SK-N-SH treated with all-trans-retinoic acid at 6 μM for 48 hours (cell line): ENCODE results near the gene MAN2B1.

Experiments
- ARNTL ChIP-seq: fragments of 450-650 bp; formaldehyde crosslinking; IDR thresholded peaks from 2 replicates; pipeline ENCODE4 v1.5.0; 2020; ENCODE audit warnings: low read depth, mild to moderate bottlenecking, moderate library complexity, borderline replicate concordance
- BACH2 ChIP-seq: fragments of 250-450 bp; sonication (Bioruptor Pico); IDR thresholded peaks from 2 replicates; pipeline ENCODE4 v1.9.0; 2021; ENCODE audit warnings: mild to moderate bottlenecking, borderline replicate concordance
- CSDC2 ChIP-seq: fragments of 250-450 bp; sonication (Bioruptor Pico); IDR thresholded peaks from 2 replicates; pipeline ENCODE4 v1.5.0; 2020; ENCODE audit warnings: mild to moderate bottlenecking, moderate library complexity
- ESRRG ChIP-seq: fragments of 250-450 bp; sonication (Bioruptor Pico); IDR thresholded peaks from 2 replicates; pipeline ENCODE4 v1.6.1; 2021; ENCODE audit warnings: mild to moderate bottlenecking
- ISL1 ChIP-seq: fragments of 250-450 bp; sonication (Bioruptor Pico); IDR thresholded peaks from 2 replicates; pipeline ENCODE4 v2.1.2; 2022; ENCODE audit warnings: mild to moderate bottlenecking, moderate library complexity
- TCF4 ChIP-seq: fragments of 250-450 bp; sonication (Bioruptor Pico); IDR thresholded peaks from 2 replicates; pipeline ENCODE4 v1.8.0; 2021; ENCODE audit warnings: mild to moderate bottlenecking, moderate library complexity, borderline replicate concordance
- ZC3H10 ChIP-seq: fragments of 250-450 bp; sonication (Bioruptor Pico); IDR thresholded peaks from 2 replicates; pipeline ENCODE4 v1.5.1; 2021; ENCODE audit warnings: mild to moderate bottlenecking, moderate library complexity
- ZFP3 ChIP-seq: fragments of 250-450 bp; sonication (Bioruptor Pico); IDR thresholded peaks from 2 replicates; pipeline ENCODE4 v1.5.0; 2020; ENCODE audit warnings: mild to moderate bottlenecking, moderate library complexity
- ZFP30 ChIP-seq: fragments of 450-650 bp; formaldehyde crosslinking; IDR thresholded peaks from 2 replicates; pipeline ENCODE4 v1.5.0; 2022; ENCODE audit warnings: mild to moderate bottlenecking, moderate library complexity
- ZNF70 ChIP-seq: fragments of 450-650 bp; formaldehyde crosslinking; IDR thresholded peaks from 2 replicates; pipeline ENCODE4 v1.5.0; 2020; ENCODE audit warnings: mild to moderate bottlenecking, moderate library complexity
- TF ChIP-seq, protein P1 (sequence below): fragments of 250-450 bp; sonication (Bioruptor Pico); IDR thresholded peaks from 2 replicates; pipeline ENCODE4 v1.8.0; 2021; ENCODE audit warnings: low read depth, mild to moderate bottlenecking, moderate library complexity, borderline replicate concordance
- TF ChIP-seq, protein P2 (sequence below): fragments of 250-450 bp; sonication (Bioruptor Pico); IDR thresholded peaks from 2 replicates; pipeline ENCODE4 v1.8.0; 2020; ENCODE audit warnings: mild to moderate bottlenecking, moderate library complexity, borderline replicate concordance

GRCh38 chr19:12675399-12675798, 8.9 kb upstream of the MAN2B1 start:
- TF ChIP-seq ZFP3 (CRISPR knock-in tag) (no peak), ARNTL (no peak), ZNF70 (CRISPR knock-in tag) (no peak), ZFP30 (CRISPR knock-in tag) (no peak), BACH2 (CRISPR knock-in tag) (no peak), ZC3H10 (CRISPR knock-in tag) (no peak), CSDC2 (no peak), ISL1 (CRISPR knock-in tag) (no peak), TCF4 (no peak), ESRRG (CRISPR knock-in tag) (no peak)
- TF ChIP-seq, protein P1, sequence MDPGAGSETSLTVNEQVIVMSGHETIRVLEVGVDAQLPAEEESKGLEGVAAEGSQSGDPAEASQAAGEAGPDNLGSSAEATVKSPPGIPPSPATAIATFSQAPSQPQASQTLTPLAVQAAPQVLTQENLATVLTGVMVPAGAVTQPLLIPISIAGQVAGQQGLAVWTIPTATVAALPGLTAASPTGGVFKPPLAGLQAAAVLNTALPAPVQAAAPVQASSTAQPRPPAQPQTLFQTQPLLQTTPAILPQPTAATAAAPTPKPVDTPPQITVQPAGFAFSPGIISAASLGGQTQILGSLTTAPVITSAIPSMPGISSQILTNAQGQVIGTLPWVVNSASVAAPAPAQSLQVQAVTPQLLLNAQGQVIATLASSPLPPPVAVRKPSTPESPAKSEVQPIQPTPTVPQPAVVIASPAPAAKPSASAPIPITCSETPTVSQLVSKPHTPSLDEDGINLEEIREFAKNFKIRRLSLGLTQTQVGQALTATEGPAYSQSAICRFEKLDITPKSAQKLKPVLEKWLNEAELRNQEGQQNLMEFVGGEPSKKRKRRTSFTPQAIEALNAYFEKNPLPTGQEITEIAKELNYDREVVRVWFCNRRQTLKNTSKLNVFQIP (CRISPR knock-in tag) = no peak
- TF ChIP-seq, protein P2, sequence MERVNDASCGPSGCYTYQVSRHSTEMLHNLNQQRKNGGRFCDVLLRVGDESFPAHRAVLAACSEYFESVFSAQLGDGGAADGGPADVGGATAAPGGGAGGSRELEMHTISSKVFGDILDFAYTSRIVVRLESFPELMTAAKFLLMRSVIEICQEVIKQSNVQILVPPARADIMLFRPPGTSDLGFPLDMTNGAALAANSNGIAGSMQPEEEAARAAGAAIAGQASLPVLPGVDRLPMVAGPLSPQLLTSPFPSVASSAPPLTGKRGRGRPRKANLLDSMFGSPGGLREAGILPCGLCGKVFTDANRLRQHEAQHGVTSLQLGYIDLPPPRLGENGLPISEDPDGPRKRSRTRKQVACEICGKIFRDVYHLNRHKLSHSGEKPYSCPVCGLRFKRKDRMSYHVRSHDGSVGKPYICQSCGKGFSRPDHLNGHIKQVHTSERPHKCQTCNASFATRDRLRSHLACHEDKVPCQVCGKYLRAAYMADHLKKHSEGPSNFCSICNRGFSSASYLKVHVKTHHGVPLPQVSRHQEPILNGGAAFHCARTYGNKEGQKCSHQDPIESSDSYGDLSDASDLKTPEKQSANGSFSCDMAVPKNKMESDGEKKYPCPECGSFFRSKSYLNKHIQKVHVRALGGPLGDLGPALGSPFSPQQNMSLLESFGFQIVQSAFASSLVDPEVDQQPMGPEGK (CRISPR knock-in tag) = no peak
